ENCODE results near the gene DEDD2. TPM values are rescaled to one million over a fixed set of nuclear protein-coding genes. Genes with fewer than 3 reads are reported as not detected.

The DEDD2 gene
- total RNA-seq, 1 donor from 2014 or later, result 23.7 TPM

DNA sequence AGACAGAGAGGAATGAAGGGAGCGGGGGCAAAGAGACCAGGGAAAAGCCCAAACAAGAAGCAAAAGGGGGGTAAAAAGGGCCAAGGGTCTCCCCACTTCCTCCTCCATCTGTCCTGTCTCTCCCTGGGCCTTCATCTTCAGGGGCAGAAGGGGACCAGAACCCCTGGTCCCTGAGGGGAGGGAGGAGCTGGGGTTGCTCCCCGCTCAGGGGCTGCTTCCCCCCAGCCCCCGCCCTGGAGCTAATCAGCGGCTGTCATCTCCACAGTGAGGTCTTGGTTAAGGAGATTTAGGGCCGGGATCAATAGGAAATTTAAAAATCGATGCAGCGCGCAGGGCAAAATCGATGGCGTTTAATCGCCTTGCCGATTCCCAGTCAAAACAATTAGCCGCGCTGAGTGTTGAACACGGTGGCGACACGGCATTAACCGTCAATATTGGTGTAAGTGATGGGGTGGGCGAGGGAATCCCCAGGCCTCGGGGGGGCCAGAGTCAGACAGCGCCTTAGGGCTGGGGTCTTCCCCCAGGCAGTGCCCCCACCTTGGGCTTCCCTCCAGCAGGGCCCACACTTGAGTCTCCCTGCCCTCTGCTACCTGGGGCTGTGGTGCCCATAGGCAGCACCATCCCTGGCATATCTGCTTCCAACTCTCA, 55.7 kb downstream of the DEDD2 start:
- Mint-ChIP-seq H3K36me3 (no peaks in the 10 kb centered on the region), H3K4me3 (no peak overlapping the region), H3K27ac (no peak overlapping the region), H3K9me3 (no peaks in the 10 kb centered on the region), H3K4me1 (ENCODE audit: unreplicated experiment) (peaks cover 7% of the 10 kb centered on the region), H3K27me3 (peaks cover 69% of the 10 kb centered on the region)
- TF ChIP-seq, protein P1, sequence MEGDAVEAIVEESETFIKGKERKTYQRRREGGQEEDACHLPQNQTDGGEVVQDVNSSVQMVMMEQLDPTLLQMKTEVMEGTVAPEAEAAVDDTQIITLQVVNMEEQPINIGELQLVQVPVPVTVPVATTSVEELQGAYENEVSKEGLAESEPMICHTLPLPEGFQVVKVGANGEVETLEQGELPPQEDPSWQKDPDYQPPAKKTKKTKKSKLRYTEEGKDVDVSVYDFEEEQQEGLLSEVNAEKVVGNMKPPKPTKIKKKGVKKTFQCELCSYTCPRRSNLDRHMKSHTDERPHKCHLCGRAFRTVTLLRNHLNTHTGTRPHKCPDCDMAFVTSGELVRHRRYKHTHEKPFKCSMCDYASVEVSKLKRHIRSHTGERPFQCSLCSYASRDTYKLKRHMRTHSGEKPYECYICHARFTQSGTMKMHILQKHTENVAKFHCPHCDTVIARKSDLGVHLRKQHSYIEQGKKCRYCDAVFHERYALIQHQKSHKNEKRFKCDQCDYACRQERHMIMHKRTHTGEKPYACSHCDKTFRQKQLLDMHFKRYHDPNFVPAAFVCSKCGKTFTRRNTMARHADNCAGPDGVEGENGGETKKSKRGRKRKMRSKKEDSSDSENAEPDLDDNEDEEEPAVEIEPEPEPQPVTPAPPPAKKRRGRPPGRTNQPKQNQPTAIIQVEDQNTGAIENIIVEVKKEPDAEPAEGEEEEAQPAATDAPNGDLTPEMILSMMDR (conservative IDR thresholded peaks at IDR 0.05), result no peak
- DNase-seq (ENCODE audit: extremely low spot score, unreplicated experiment), result no peak

GRCh38 chr19:42159942-42160341, 57.5 kb downstream of the DEDD2 start:
- Mint-ChIP-seq H3K27ac (no peak overlapping the region), H3K4me3 (no peak overlapping the region), H3K27me3 (peaks cover 70% of the 10 kb centered on the region), H3K4me1 (ENCODE audit: unreplicated experiment) (peaks cover 12% of the 10 kb centered on the region), H3K36me3 (no peaks in the 10 kb centered on the region), H3K9me3 (no peaks in the 10 kb centered on the region)
- DNase-seq (ENCODE audit: extremely low spot score, unreplicated experiment), result no peak
- TF ChIP-seq, protein P1 (conservative IDR thresholded peaks at IDR 0.05), result no peak

DNA sequence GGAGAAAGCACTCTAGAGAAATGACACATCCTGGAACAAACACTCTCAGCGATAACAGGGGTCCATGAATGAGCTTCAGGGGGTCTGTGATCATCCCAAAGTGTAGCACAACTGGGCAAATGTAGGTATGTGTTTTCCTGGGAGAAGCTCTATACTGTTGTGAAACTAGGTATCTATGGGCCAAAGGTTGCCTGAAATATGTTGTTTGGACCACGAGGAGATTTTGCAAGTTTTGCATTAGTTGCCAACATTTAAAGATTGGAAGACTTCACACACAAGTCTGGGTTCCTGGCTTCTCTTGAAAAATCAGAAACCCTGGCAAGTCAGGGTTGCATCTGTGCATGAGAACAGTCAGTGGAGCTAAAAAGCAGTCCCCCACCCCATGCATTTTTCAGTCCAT, 58.6 kb downstream of the DEDD2 start:
- Mint-ChIP-seq H3K4me1 (ENCODE audit: unreplicated experiment) (peaks cover 18% of the 10 kb centered on the region), H3K27ac (no peak overlapping the region), H3K9me3 (no peaks in the 10 kb centered on the region), H3K4me3 (no peak overlapping the region), H3K27me3 (peaks cover 76% of the 10 kb centered on the region), H3K36me3 (no peaks in the 10 kb centered on the region)
- no peak for DNase-seq (ENCODE audit: extremely low spot score, unreplicated experiment)
- TF ChIP-seq, protein P1 (conservative IDR thresholded peaks at IDR 0.05), result no peak

DNA sequence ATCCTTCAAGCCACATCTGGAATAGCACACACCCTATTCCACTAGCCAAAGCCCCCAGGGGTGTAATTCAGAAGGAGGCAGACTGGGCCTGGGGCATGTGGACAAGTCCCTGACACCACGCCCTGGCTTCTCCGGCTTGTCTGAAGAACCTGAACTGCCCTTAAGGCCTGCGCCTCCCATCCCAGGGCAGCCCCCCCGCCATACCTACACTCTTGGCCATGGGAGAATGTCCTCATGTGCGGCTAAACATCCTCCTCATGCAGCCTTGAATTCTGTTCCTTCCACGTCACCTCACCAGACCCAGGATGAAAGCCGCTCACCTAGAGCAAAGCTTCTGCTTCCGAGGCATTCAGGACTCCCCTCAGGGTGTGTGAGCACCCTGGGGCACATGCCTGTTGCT, 60.9 kb downstream of the DEDD2 start:
- TF ChIP-seq, protein P1 (conservative IDR thresholded peaks at IDR 0.05), result no peak
- no peak overlapping the region for H3K4me3 Mint-ChIP-seq

DNA sequence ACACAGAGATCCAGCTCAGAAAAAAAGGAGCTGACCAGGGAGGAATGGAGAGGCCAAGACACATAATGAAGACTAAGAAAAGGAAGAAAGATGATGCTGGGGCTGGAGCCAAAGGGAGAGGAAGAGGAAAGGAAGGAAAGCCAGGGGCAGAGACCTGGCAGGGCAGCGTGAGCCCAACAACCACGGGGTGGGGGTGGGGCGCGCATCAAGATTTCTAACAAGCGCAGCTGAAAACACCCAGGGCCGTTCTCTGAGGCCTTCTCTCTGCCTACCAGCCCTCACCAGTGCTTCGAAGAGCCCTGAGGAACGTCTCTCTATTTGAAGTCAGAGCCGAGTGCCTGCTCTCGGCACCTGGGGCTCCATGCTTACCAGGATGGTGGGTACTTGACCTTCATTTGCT, 61.7 kb downstream of the DEDD2 start:
- Mint-ChIP-seq H3K36me3 (no peaks in the 10 kb centered on the region), H3K4me3 (no peak overlapping the region), H3K27ac (no peak overlapping the region), H3K27me3 (peaks cover 67% of the 10 kb centered on the region), H3K4me1 (ENCODE audit: unreplicated experiment) (peaks cover 19% of the 10 kb centered on the region), H3K9me3 (no peaks in the 10 kb centered on the region)
- DNase-seq (ENCODE audit: extremely low spot score, unreplicated experiment), result no peak
- TF ChIP-seq, protein P1 (conservative IDR thresholded peaks at IDR 0.05), result no peak

More for the DNA sequence above, 60.9 kb downstream of the DEDD2 start:
- peaks cover 25% of the 10 kb centered on the region for H3K4me1 Mint-ChIP-seq (ENCODE audit: unreplicated experiment)
- DNase-seq (ENCODE audit: extremely low spot score, unreplicated experiment), result no peak
- no peaks in the 10 kb centered on the region for H3K36me3 Mint-ChIP-seq
- H3K27me3 Mint-ChIP-seq, result peaks cover 74% of the 10 kb centered on the region
- H3K9me3 Mint-ChIP-seq, result no peaks in the 10 kb centered on the region
- no peak overlapping the region for H3K27ac Mint-ChIP-seq
